Measurements from ENCODE around the gene DLD. TPM values are rescaled to one million over a fixed set of nuclear protein-coding genes. Genes with fewer than 3 reads are reported as not detected.

The DLD gene
- total and polyA plus RNA-seq, 2 of the 8 experiments (the other 6 are each of a cell fraction or from before 2014, with no cell fraction given) = 63.7 to 88.5 TPM

DNA sequence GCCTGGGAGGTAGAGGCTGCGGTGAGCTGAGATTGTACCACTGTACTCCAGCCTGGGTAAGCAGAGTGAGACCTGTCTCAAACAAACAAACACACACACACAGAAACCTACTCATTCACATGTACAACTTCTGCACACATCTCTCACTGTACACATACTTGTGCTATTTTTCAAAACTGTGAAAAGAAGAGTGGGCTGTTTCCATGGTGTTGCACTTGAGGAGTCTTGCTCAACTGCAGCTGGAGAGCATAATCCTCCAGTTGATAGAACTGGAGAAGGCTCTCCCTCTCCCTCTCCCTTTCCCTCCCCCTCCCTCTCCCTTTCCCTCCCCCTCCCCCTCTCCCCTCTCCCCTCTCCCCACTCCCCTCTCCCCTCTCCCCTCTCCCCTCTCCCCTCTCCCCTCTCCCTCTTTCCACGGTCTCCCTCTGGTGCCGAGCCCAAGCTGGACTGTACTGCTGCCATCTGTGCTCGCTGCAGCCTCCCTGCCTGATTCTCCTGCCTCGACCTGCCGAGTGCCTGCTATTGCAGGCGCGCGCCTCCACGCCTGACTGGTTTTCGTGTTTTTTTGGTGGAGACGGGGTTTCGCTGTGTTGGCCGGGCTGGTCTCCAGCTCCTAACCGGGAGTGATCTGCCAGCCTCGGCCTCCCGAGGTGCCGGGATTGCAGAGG, 43.7 kb upstream of the DLD start (continued):
- TF ChIP-seq, protein P1, sequence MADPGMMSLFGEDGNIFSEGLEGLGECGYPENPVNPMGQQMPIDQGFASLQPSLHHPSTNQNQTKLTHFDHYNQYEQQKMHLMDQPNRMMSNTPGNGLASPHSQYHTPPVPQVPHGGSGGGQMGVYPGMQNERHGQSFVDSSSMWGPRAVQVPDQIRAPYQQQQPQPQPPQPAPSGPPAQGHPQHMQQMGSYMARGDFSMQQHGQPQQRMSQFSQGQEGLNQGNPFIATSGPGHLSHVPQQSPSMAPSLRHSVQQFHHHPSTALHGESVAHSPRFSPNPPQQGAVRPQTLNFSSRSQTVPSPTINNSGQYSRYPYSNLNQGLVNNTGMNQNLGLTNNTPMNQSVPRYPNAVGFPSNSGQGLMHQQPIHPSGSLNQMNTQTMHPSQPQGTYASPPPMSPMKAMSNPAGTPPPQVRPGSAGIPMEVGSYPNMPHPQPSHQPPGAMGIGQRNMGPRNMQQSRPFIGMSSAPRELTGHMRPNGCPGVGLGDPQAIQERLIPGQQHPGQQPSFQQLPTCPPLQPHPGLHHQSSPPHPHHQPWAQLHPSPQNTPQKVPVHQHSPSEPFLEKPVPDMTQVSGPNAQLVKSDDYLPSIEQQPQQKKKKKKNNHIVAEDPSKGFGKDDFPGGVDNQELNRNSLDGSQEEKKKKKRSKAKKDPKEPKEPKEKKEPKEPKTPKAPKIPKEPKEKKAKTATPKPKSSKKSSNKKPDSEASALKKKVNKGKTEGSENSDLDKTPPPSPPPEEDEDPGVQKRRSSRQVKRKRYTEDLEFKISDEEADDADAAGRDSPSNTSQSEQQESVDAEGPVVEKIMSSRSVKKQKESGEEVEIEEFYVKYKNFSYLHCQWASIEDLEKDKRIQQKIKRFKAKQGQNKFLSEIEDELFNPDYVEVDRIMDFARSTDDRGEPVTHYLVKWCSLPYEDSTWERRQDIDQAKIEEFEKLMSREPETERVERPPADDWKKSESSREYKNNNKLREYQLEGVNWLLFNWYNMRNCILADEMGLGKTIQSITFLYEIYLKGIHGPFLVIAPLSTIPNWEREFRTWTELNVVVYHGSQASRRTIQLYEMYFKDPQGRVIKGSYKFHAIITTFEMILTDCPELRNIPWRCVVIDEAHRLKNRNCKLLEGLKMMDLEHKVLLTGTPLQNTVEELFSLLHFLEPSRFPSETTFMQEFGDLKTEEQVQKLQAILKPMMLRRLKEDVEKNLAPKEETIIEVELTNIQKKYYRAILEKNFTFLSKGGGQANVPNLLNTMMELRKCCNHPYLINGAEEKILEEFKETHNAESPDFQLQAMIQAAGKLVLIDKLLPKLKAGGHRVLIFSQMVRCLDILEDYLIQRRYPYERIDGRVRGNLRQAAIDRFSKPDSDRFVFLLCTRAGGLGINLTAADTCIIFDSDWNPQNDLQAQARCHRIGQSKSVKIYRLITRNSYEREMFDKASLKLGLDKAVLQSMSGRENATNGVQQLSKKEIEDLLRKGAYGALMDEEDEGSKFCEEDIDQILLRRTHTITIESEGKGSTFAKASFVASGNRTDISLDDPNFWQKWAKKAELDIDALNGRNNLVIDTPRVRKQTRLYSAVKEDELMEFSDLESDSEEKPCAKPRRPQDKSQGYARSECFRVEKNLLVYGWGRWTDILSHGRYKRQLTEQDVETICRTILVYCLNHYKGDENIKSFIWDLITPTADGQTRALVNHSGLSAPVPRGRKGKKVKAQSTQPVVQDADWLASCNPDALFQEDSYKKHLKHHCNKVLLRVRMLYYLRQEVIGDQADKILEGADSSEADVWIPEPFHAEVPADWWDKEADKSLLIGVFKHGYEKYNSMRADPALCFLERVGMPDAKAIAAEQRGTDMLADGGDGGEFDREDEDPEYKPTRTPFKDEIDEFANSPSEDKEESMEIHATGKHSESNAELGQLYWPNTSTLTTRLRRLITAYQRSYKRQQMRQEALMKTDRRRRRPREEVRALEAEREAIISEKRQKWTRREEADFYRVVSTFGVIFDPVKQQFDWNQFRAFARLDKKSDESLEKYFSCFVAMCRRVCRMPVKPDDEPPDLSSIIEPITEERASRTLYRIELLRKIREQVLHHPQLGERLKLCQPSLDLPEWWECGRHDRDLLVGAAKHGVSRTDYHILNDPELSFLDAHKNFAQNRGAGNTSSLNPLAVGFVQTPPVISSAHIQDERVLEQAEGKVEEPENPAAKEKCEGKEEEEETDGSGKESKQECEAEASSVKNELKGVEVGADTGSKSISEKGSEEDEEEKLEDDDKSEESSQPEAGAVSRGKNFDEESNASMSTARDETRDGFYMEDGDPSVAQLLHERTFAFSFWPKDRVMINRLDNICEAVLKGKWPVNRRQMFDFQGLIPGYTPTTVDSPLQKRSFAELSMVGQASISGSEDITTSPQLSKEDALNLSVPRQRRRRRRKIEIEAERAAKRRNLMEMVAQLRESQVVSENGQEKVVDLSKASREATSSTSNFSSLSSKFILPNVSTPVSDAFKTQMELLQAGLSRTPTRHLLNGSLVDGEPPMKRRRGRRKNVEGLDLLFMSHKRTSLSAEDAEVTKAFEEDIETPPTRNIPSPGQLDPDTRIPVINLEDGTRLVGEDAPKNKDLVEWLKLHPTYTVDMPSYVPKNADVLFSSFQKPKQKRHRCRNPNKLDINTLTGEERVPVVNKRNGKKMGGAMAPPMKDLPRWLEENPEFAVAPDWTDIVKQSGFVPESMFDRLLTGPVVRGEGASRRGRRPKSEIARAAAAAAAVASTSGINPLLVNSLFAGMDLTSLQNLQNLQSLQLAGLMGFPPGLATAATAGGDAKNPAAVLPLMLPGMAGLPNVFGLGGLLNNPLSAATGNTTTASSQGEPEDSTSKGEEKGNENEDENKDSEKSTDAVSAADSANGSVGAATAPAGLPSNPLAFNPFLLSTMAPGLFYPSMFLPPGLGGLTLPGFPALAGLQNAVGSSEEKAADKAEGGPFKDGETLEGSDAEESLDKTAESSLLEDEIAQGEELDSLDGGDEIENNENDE (IDR thresholded peaks at IDR 0.05; ENCODE audit: insufficient replicate concordance, low read length) = no peak
- TF ChIP-seq BCL11A (IDR thresholded peaks at IDR 0.05; ENCODE audit: low read depth in 2 of 2, low read length in 2 of 2) = no peak
- no peak for TF ChIP-seq BACH1 (IDR thresholded peaks at IDR 0.05; ENCODE audit: low read length)
- TF ChIP-seq HDAC6 (IDR thresholded peaks at IDR 0.05; ENCODE audit: low read depth, low read length) = no peak
- TF ChIP-seq POU5F1 (IDR thresholded peaks at IDR 0.05; ENCODE audit: low read depth, low read length) = no peak
- no peak for TF ChIP-seq PHF8 (conservative IDR thresholded peaks at IDR 0.05; ENCODE audit: low read depth, low read length)
- TF ChIP-seq ATF3 (IDR thresholded peaks at IDR 0.05; ENCODE audit: insufficient read depth, low read depth, low read length) = no peak
- no peak for TF ChIP-seq JUND (IDR thresholded peaks at IDR 0.05; ENCODE audit: low read length)
- TF ChIP-seq TCF12 (IDR thresholded peaks at IDR 0.05; ENCODE audit: low read depth, low read length) = no peak
- no peak for TF ChIP-seq RNF2 (IDR thresholded peaks at IDR 0.05; ENCODE audit: borderline replicate concordance, low read depth, low read length, missing control alignments, poor library complexity, severe bottlenecking)

Measured in H1 (cell line).